ENCODE data around the gene EXOC6.

The EXOC6 gene

GRCh38 chr10:92923416-92923815 lies 75.1 kb downstream of the EXOC6 start:
- H3K4me3 ChIP-seq (ENCODE audit: low read length) = no peak overlapping the region
- peaks cover 8% of the 10 kb centered on the region; the same call in 1 of the 2 replicates for H3K9me3 ChIP-seq (ENCODE audit: control insufficient read depth, insufficient read depth, low read length)
- H3K4me2 ChIP-seq (ENCODE audit: low read length) = no peak overlapping the region
- H4K20me1 ChIP-seq (ENCODE audit: control insufficient read depth, insufficient read depth, low read depth, low read length) = no peaks in the 10 kb centered on the region
- TF ChIP-seq CTCF (IDR thresholded peaks at IDR 0.05; ENCODE audit: low read depth, low read length, poor library complexity, severe bottlenecking) = no peak
- TF ChIP-seq EZH2phosphoT487 (IDR thresholded peaks at IDR 0.05; ENCODE audit: borderline replicate concordance, low read length) = no peak
- peaks cover 4% of the 10 kb centered on the region; the same call in 1 of the 2 replicates for H3K36me3 ChIP-seq (ENCODE audit: control insufficient read depth, low read length)
- H3K27ac ChIP-seq (ENCODE audit: low read depth, low read length) = no peak overlapping the region
- no peaks in the 10 kb centered on the region for H3K9me2 ChIP-seq (replicated peaks; ENCODE audit: control insufficient read depth, low read length)
- no peaks in the 10 kb centered on the region for H3F3A ChIP-seq (ENCODE audit: control insufficient read depth, insufficient read depth)
- H3K4me1 ChIP-seq (ENCODE audit: control insufficient read depth, low read length) = no peaks in the 10 kb centered on the region
- no peaks in the 10 kb centered on the region for H3K79me2 ChIP-seq (ENCODE audit: control insufficient read depth, low read length)
- no peaks in the 10 kb centered on the region for H3K27me3 ChIP-seq (ENCODE audit: control insufficient read depth, low read length)

GRCh38 chr10:92929896-92930295 lies 81.6 kb downstream of the EXOC6 start:
- no peak overlapping the region for H3K4me3 ChIP-seq (ENCODE audit: low read length)
- H3K27ac ChIP-seq (ENCODE audit: low read depth, low read length) = no peak overlapping the region
- H3F3A ChIP-seq (ENCODE audit: control insufficient read depth, insufficient read depth) = no peaks in the 10 kb centered on the region
- no peaks in the 10 kb centered on the region for H3K79me2 ChIP-seq (ENCODE audit: control insufficient read depth, low read length)
- H4K20me1 ChIP-seq (ENCODE audit: control insufficient read depth, insufficient read depth, low read depth, low read length) = no peaks in the 10 kb centered on the region
- H3K27me3 ChIP-seq (ENCODE audit: control insufficient read depth, low read length) = no peaks in the 10 kb centered on the region
- H3K4me2 ChIP-seq (ENCODE audit: low read length) = no peak overlapping the region
- no peak for TF ChIP-seq EZH2phosphoT487 (IDR thresholded peaks at IDR 0.05; ENCODE audit: borderline replicate concordance, low read length)
- no peak for TF ChIP-seq CTCF (IDR thresholded peaks at IDR 0.05; ENCODE audit: low read depth, low read length, poor library complexity, severe bottlenecking)
- no peaks in the 10 kb centered on the region for H3K9me2 ChIP-seq (replicated peaks; ENCODE audit: control insufficient read depth, low read length)
- no peaks in the 10 kb centered on the region for H3K9me3 ChIP-seq (ENCODE audit: control insufficient read depth, insufficient read depth, low read length)
- no peaks in the 10 kb centered on the region for H3K36me3 ChIP-seq (ENCODE audit: control insufficient read depth, low read length)
- H3K4me1 ChIP-seq (ENCODE audit: control insufficient read depth, low read length) = no peaks in the 10 kb centered on the region

GRCh38 chr10:92931597-92931996 lies 83.3 kb downstream of the EXOC6 start:
- Histone ChIP-seq H3K79me2 (ENCODE audit: control insufficient read depth, low read length) (no peaks in the 10 kb centered on the region), H3K9me2 (replicated peaks; ENCODE audit: control insufficient read depth, low read length) (no peaks in the 10 kb centered on the region), H3K4me1 (ENCODE audit: control insufficient read depth, low read length) (no peaks in the 10 kb centered on the region), H4K20me1 (ENCODE audit: control insufficient read depth, insufficient read depth, low read depth, low read length) (no peaks in the 10 kb centered on the region), H3F3A (ENCODE audit: control insufficient read depth, insufficient read depth) (no peaks in the 10 kb centered on the region), H3K4me2 (ENCODE audit: low read length) (no peak overlapping the region), H3K9me3 (ENCODE audit: control insufficient read depth, insufficient read depth, low read length) (no peaks in the 10 kb centered on the region), H3K27ac (ENCODE audit: low read depth, low read length) (no peak overlapping the region), H3K27me3 (ENCODE audit: control insufficient read depth, low read length) (no peaks in the 10 kb centered on the region), H3K4me3 (ENCODE audit: low read length) (no peak overlapping the region), H3K36me3 (ENCODE audit: control insufficient read depth, low read length) (no peaks in the 10 kb centered on the region)
- TF ChIP-seq CTCF (IDR thresholded peaks at IDR 0.05; ENCODE audit: low read depth, low read length, poor library complexity, severe bottlenecking) (no peak), EZH2phosphoT487 (IDR thresholded peaks at IDR 0.05; ENCODE audit: borderline replicate concordance, low read length) (no peak)

GRCh38 chr10:92937876-92938275 lies 89.6 kb downstream of the EXOC6 start:
- no peaks in the 10 kb centered on the region for H3F3A ChIP-seq (ENCODE audit: control insufficient read depth, insufficient read depth)
- no peaks in the 10 kb centered on the region for H3K9me3 ChIP-seq (ENCODE audit: control insufficient read depth, insufficient read depth, low read length)
- H3K27ac ChIP-seq (ENCODE audit: low read depth, low read length) = no peak overlapping the region
- H3K9me2 ChIP-seq (replicated peaks; ENCODE audit: control insufficient read depth, low read length) = no peaks in the 10 kb centered on the region
- no peaks in the 10 kb centered on the region for H4K20me1 ChIP-seq (ENCODE audit: control insufficient read depth, insufficient read depth, low read depth, low read length)
- H3K27me3 ChIP-seq (ENCODE audit: control insufficient read depth, low read length) = no peaks in the 10 kb centered on the region
- no peak overlapping the region for H3K4me2 ChIP-seq (ENCODE audit: low read length)
- H3K4me1 ChIP-seq (ENCODE audit: control insufficient read depth, low read length) = no peaks in the 10 kb centered on the region
- TF ChIP-seq EZH2phosphoT487 (IDR thresholded peaks at IDR 0.05; ENCODE audit: borderline replicate concordance, low read length) (no peak), CTCF (IDR thresholded peaks at IDR 0.05; ENCODE audit: low read depth, low read length, poor library complexity, severe bottlenecking) (no peak)
- H3K79me2 ChIP-seq (ENCODE audit: control insufficient read depth, low read length) = no peaks in the 10 kb centered on the region
- H3K4me3 ChIP-seq (ENCODE audit: low read length) = no peak overlapping the region
- no peaks in the 10 kb centered on the region for H3K36me3 ChIP-seq (ENCODE audit: control insufficient read depth, low read length)

All from DOHH2 (cell line).